GM21737 (cell line): Measurements from ENCODE around the gene RNF26.

Experiments
- ATAC-seq: cut with Tn5 transposase; IDR thresholded peaks from one replicate; pipeline ENCODE4 v1.9.1; 2021; ENCODE audit warnings: mild to moderate bottlenecking, moderate library complexity; ENCODE audit not compliant: unreplicated experiment

Gene RNF26

GRCh38 chr11:119335655-119336543 is 1.6 kb downstream of the RNF26 start:
- no peak for ATAC-seq

DNA sequence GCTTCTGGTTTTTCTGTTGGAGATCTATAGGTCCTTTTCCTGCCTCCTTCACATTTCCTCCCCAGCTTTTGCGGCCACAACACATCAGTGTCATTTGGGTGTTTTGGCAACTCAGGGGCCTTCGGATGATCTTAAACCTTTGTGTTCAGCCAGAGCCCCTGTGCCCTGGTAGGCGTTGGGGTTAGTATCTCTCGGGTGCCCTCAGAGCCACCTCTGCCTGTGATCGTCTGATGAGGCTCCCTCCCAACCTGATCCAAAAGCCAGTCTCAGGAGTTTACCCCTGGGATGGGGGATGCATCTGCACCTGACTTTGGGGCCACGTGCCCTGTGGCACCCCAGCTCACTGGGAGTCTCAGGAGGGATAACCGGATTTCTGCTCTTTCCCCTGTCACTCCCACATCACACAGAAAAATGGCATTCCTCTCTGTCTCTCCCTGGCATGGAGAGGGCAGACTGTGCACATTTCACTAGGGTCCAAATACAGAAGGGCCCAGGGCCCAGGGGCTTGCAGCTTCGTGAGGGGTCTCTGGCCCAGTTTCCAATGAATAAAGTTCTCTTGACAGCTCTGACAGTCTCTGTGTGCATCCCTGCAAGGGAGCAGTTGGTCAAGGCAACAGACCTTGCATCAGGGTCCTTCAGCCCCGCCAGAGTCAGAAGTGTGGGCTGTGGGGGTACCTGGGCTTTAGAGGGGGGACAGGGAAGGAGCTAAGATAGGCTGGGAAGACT is 2.6 kb downstream of the RNF26 start:
- ATAC-seq: no peak

DNA sequence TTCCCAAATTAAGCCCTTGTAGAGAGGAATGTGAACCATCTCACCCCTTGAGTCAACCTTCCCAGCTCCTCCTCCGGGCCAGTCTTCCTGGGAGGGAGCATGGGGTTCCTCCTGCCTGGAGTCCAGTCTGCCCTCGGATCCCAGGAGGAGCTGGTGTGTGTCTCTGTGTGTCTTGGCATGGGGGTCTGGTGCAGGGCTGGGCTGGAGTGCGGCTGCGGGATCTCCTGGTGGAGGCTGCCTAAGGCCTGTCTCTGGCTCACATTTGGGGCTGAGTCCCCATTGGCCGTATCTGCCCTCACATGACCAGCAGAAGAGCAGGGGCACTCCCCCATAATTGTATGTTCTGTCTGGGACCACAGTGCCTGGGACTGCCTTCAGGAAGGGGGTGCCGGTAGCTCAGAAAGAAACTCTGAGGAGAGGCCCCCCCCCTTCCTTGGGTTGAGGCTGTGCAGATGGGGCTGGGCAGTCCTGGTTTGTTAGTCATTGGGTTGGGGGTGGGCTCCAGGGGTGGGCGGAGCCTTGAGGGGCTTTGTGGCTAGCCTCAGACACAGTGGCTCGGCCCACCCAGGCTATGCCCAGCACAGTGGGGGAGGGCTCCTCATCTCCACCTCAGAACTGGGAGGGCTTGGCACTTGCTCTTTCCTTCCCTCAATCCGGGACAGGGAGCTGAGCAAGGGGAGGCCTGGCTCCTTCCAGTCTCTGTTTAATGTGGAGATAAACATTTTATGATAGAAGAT is 3.4 kb downstream of the RNF26 start:
- no peak for ATAC-seq

GRCh38 chr11:119338318-119338890 is 4.1 kb downstream of the RNF26 start:
- ATAC-seq: no peak

DNA sequence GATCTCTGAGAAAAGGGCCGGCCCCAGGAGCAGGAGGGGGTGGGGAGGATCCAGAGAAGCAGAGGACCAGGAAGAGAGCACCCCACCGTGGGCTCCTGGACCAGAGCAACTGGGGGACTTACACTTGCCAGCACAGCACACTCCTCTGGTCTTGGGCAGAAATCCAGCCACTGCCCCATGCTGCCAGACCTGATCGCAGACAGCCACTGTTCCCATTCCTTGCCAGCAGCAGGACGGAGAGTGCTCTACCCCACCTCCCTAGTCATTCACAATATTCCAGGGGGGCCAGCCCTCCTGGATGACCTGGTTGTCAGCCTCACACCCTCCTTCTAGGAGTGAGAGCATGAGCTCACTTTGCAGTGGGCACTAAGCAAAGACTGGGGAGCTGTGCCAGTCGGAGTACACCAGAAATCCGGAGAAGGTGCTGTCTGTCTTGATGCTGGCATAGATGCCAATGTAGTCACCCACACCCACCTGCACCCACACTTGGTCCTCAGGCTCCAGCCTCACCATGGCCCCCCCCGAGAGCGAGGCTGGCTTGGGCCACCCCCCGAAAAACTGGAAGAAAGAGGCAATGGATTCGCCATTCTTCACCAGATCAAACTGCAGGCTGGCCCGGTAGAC is 4.8 kb downstream of the RNF26 start:
- no peak for ATAC-seq

DNA sequence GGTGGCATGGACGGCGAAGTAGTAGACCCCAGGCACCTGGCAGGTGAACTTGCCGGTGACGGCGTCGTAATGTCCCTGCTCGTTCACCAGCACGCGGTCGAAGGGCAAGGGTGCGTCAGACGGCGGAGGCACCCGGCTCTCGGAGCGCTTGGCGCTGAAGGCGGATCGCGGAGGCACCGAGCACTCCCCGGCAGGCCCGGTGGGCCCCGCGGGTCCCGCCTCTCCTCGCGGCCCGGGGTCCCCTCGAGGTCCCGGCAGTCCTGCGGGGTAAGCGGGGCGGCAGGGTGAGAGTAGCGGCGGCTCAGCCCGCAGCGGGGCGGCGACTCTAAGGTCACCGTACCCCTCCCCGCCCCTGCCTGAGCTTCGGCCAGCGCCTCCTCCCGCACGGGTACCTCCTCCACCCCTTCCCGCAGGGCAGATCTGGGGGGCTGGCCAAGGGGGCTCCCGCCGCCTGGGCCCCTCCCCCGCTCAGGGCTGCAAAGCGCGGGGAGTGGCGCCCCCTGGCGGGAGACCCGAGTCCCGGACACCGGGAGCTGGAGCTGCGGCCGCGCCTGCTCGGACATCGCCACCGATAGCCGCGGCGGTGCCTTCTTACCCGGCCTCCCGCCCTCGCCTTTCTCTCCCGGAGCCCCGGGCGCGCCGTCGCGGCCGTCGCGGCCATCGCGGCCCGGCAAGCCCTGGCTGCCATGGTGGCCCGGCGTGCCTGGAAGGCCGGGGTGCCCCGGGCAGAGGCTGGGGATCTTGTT is 5.4 kb downstream of the RNF26 start:
- ATAC-seq: no peak

DNA sequence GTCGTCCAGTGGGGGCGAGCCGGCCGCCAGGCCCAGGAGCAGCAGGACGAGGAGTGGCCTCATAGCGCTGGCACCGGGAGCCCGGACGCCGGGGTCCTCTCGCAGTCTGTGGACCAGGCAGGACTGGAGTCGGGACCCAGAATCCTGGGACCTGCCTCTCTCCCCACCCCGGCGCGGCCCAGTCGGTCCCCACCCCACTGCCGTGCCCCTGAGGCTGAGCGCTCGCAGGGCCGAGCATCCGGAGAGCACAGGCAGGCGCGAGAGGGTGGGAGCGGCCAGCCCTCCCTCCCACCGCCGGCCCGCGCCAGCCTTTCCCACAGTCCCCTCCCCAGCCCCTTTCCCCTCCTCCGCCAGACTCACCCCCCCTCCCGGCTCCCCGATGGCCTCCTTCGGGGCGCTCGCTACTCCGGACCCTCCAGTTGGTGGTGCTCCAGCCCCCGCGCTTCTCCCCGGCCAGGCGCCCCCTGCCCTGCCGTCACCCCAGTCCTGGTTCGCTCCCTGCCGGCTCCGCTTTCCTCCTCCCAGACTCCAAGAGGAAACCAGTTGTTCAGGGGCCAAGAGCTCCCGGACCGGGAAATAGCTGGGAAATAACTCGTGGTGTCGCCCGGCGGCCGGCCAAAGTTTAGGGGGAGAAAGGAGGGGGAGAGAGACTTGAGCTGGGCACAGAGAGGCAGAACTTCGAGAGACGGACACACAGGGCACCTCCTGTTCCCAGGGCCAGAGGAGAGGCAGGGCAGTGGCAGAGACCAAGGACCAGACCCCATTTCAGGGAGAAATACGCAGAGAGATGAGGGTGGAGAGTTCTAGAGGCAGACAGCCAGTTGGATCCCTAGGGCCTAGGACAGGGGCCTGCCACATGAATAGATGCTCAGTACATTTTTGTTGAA is 6.3 kb downstream of the RNF26 start, which contains the start of gene C1QTNF5:
C1QTNF5 (minus strand) TSS at position 549 of the 887 bp plus-strand sequence; CDS start at position 63, 486 bp downstream.
- ATAC-seq: no peak

GRCh38 chr11:119341222-119342022 is 7.1 kb downstream of the RNF26 start:
- no peak for ATAC-seq

DNA sequence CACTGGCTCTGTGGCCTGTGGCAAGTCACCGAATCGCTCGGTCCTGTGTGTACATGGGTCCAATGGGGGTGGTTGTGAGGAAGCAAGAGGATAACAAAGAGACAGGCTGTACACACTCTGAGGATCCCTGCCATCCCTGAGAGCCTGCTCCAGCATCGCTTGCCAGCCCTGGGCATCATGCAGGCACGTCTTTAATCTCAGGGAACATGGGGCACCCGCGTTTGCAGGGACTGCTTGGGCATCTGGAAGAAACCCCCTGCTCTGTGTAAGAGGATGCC is 7.6 kb downstream of the RNF26 start:
- ATAC-seq: no peak

DNA sequence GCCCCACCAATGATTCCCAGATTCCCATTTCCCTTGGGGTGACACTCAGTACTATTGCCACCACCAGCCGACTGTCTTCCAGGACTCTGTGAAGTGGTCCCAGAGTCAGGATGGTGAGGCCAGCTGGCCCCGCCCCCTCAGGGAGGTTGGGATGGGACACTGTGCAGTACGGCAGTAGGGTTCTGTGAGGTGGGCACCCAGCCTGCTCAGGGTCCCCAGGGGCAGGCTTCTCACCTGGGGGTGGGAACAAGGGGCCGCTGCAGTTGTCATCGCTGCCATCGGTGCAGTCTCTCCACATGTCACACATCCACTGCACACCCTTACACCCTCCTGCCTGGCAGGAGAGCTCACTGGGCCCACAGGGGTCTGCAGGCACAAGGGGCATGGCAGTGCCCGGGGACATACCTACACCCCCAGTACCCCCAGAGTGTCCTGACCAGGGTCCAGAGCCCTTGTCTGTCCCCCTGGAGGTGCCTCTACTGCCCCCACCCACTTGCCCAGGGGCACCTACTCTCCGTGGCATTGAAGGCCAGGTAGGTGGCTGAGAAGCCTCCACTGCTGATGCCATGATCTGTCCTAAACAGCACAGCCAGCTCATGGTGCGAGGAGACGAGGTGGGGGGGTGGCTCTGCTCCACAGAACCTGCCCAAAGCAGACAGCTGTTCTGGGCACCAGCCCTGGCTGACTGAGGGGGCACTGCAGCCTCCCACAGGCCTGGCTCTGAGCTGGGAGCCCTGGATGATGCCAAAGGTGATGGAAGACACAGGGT is 8.2 kb downstream of the RNF26 start:
- no peak for ATAC-seq

DNA sequence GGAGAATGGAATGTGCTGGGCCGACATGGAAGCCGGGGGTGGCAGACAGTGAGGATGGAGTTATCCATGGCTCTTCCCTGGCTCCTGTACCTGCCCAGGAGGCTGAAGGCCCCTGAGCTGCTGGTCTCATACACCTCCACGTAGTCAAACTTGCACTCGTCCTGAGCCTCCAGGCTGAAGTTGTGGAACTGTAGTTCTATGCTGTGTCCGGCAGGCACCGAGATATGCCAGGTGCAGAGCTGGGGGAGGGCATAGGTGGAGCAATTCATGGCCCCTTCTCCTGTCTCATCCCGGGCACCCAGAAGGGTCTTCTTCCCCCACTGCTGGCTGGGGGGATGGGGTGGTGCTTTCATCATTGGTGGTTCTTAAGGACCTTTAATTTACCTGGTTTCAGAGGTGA is 9.4 kb downstream of the RNF26 start:
- no peak for ATAC-seq

DNA sequence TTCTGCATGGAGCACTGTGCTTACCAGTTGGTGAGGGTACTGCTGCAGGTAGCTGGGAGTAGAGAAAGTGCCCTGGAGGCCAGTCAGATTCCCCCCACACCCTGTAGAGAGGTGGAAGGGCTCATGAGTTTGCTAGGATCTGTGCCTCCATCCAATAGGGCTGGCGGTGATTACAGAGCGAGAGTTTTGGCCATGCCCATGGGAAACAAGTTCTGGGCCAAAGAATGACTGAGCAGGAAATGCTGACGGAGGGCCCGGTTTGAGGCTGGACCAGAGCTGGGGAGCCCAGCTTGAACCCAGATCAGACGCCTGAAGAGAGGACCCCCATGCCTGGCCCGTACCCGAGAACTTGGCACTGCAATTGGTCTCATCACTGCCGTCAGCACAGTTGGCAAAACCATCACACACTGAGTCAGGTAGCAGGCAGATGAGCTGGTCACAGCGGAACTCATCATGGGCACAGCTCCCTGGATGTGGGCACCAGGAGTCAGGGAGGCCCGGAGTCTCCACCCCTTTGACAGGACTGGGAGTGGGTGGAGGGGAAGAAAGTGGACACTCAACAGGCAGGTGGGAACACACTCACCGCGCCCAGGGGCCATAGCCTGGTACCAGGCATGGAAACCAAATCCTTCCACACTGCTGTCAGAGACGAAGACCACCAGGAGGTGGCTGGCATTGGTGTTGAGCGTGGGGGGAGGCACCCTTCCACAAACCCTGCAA is 10.1 kb downstream of the RNF26 start:
- ATAC-seq: no peak

DNA sequence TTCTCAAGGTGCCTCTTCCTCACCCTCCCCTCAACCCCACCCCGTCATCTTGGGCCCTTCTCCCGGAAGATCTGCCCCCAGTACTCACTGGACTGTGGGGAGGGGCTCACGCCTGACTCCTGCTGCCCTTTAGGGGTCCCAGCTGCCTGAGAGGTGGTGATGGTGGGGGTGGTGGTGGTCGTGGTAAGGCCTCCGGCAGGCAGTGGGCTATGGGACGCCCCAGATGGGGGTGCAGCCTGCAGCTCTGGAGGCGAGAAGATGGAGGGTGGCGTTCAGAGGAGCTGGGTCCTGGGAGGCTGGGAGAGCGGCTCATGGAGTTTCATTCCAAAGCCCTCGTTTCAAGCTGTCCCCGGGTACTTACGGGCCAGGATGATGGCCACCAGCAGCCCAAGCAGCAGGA is 11.4 kb downstream of the RNF26 start:
- ATAC-seq: no peak

DNA sequence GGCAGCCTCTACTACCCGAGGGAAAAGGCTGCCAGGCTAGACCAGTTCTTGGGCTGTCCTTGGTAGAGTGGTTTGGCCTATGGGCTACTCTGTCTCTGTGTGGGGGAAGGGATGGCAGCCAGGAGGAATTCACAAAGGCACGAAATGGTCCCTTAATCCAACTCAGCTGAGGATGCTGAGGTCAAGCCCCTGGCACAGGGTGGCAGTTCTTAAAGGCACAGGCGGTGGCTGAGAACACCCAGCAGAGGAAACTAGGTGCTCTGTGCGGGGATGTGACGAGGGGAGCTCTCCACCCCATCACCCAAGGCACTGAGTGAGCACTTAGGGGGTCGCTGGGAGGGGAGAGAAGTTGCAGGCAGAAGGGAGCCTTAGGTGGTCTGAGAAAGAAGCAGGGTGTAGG is 12.3 kb downstream of the RNF26 start, which contains the start of gene MFRP:
MFRP (minus strand) TSS at position 101 of the 400 bp plus-strand sequence. CDS start 192 bp downstream, outside the sequence.
- no peak for ATAC-seq

- ATAC-seq: no peak
Observed at GRCh38 chr11:119347242-119347641, 12.9 kb downstream of the RNF26 start.

GRCh38 chr11:119347940-119348605 is 13.7 kb downstream of the RNF26 start:
- ATAC-seq: no peak
